Skin of body (tissue), 1 donor: Measurements from ENCODE around the gene GMEB2. TPM values are rescaled to one million over a fixed set of nuclear protein-coding genes. Genes with fewer than 3 reads are reported as not detected.

Source experiments
- total RNA-seq: library from RNA; depleted of rRNA; stranded (reverse); fragments of >200 nt; gene quantifications from one replicate; pipeline ENCODE4 v1.2.3, GENCODE V29; 2014

GMEB2 gene
- total RNA-seq, 1 donor from 2014 or later = 6.4 TPM

Other genes starting within 250 kb of the GMEB2 start
- 1.2 TPM for gene KCNQ2, start 154.4 kb downstream of the GMEB2 start, total RNA-seq
- gene EEF1A2, start 128.0 kb downstream of the GMEB2 start, total RNA-seq = 38.5 TPM
- gene PPDPF, start 106.3 kb downstream of the GMEB2 start, total RNA-seq = 30.8 TPM
- gene PTK6, start 89.7 kb downstream of the GMEB2 start, total RNA-seq = 3.8 TPM
- 1.1 TPM for gene SRMS, start 79.4 kb downstream of the GMEB2 start, total RNA-seq
- gene FNDC11, start 72.9 kb downstream of the GMEB2 start, total RNA-seq = 0.59 TPM
- gene HELZ2, start 52.9 kb downstream of the GMEB2 start, total RNA-seq = 19.8 TPM
- 21.6 TPM for gene STMN3, start 26.3 kb upstream of the GMEB2 start, total RNA-seq
- gene RTEL1, start 31.2 kb upstream of the GMEB2 start, total RNA-seq = 13.3 TPM
- 3.4 TPM for gene TNFRSF6B, start 69.6 kb upstream of the GMEB2 start, total RNA-seq
- 16.3 TPM for gene ARFRP1, start 80.9 kb upstream of the GMEB2 start, total RNA-seq
- 9.8 TPM for gene ZGPAT, start 80.9 kb upstream of the GMEB2 start, total RNA-seq
- 3.7 TPM for gene LIME1, start 109.6 kb upstream of the GMEB2 start, total RNA-seq
- gene SLC2A4RG, start 112.7 kb upstream of the GMEB2 start, total RNA-seq = 21.5 TPM
- 8.3 TPM for gene ZBTB46, start 204.2 kb upstream of the GMEB2 start, total RNA-seq
- not detected for gene ABHD16B, start 234.4 kb upstream of the GMEB2 start, total RNA-seq
- gene TPD52L2, start 238.2 kb upstream of the GMEB2 start, total RNA-seq = 39.3 TPM